SK-N-SH treated with all-trans-retinoic acid at 6 μM for 48 hours (cell line): Measurements from ENCODE around the gene TNFSF11.

Experiments used
- ATAC-seq: fragments of 200-7000 bp; cut with Tn5 transposase; 3 replicates; pipeline ENCODE4 v1.9.1; 2020; ENCODE audit warnings: mild to moderate bottlenecking, moderate library complexity
- BACH2 ChIP-seq: fragments of 250-450 bp; sonication (Bioruptor Pico); IDR thresholded peaks from 2 replicates; pipeline ENCODE4 v1.9.0; 2021; ENCODE audit warnings: mild to moderate bottlenecking, borderline replicate concordance
- CSDC2 ChIP-seq: fragments of 250-450 bp; sonication (Bioruptor Pico); IDR thresholded peaks from 2 replicates; pipeline ENCODE4 v1.5.0; 2020; ENCODE audit warnings: mild to moderate bottlenecking, moderate library complexity
- CSRNP3 ChIP-seq: fragments of 250-450 bp; sonication (Bioruptor Pico); IDR thresholded peaks from 2 replicates; pipeline ENCODE4 v1.5.1; 2021; ENCODE audit warnings: mild to moderate bottlenecking, moderate library complexity
- ESRRG ChIP-seq: fragments of 250-450 bp; sonication (Bioruptor Pico); IDR thresholded peaks from 2 replicates; pipeline ENCODE4 v1.6.1; 2021; ENCODE audit warnings: mild to moderate bottlenecking
- ISL1 ChIP-seq: fragments of 250-450 bp; sonication (Bioruptor Pico); IDR thresholded peaks from 2 replicates; pipeline ENCODE4 v2.1.2; 2022; ENCODE audit warnings: mild to moderate bottlenecking, moderate library complexity
- OSR1 ChIP-seq: fragments of 250-450 bp; sonication (Bioruptor Pico); IDR thresholded peaks from 2 replicates; pipeline ENCODE4 v1.8.0; 2022; ENCODE audit warnings: moderate library complexity, mild to moderate bottlenecking, inconsistent platforms
- RARB ChIP-seq: fragments of 250-450 bp; sonication (Bioruptor Pico); IDR thresholded peaks from 2 replicates; pipeline ENCODE4 v1.8.0; 2021; ENCODE audit warnings: mild to moderate bottlenecking, moderate library complexity
- SNAI2 ChIP-seq: fragments of 250-450 bp; sonication (Bioruptor Pico); IDR thresholded peaks from 2 replicates; pipeline ENCODE4 v1.5.0; 2020; ENCODE audit warnings: mild to moderate bottlenecking, moderate library complexity
- TCF4 ChIP-seq: fragments of 250-450 bp; sonication (Bioruptor Pico); IDR thresholded peaks from 2 replicates; pipeline ENCODE4 v1.8.0; 2021; ENCODE audit warnings: mild to moderate bottlenecking, moderate library complexity, borderline replicate concordance
- TOX ChIP-seq: fragments of 250-450 bp; sonication (Bioruptor Pico); IDR thresholded peaks from 2 replicates; pipeline ENCODE4 v1.8.0; 2021; ENCODE audit warnings: mild to moderate bottlenecking, moderate library complexity, borderline replicate concordance
- TSHZ2 ChIP-seq: fragments of 250-450 bp; sonication (Bioruptor Pico); IDR thresholded peaks from 2 replicates; pipeline ENCODE4 v1.5.0; 2020; ENCODE audit warnings: mild to moderate bottlenecking, moderate library complexity
- ZC3H10 ChIP-seq: fragments of 250-450 bp; sonication (Bioruptor Pico); IDR thresholded peaks from 2 replicates; pipeline ENCODE4 v1.5.1; 2021; ENCODE audit warnings: mild to moderate bottlenecking, moderate library complexity
- ZFP3 ChIP-seq: fragments of 250-450 bp; sonication (Bioruptor Pico); IDR thresholded peaks from 2 replicates; pipeline ENCODE4 v1.5.0; 2020; ENCODE audit warnings: mild to moderate bottlenecking, moderate library complexity
- ZFP30 ChIP-seq: fragments of 450-650 bp; formaldehyde crosslinking; IDR thresholded peaks from 2 replicates; pipeline ENCODE4 v1.5.0; 2022; ENCODE audit warnings: mild to moderate bottlenecking, moderate library complexity
- ZNF565 ChIP-seq: fragments of 450-650 bp; formaldehyde crosslinking; conservative IDR thresholded peaks from 2 replicates; pipeline ENCODE4 v1.5.0; 2020; ENCODE audit warnings: low read depth, mild to moderate bottlenecking, moderate library complexity
- ZNF70 ChIP-seq: fragments of 450-650 bp; formaldehyde crosslinking; IDR thresholded peaks from 2 replicates; pipeline ENCODE4 v1.5.0; 2020; ENCODE audit warnings: mild to moderate bottlenecking, moderate library complexity
- ZNF8 ChIP-seq: fragments of 450-650 bp; formaldehyde crosslinking; IDR thresholded peaks from 2 replicates; pipeline ENCODE4 v1.5.0; 2020; ENCODE audit warnings: mild to moderate bottlenecking, moderate library complexity
- TF ChIP-seq, protein P1 (sequence below): fragments of 250-450 bp; sonication (Bioruptor Pico); IDR thresholded peaks from 2 replicates; pipeline ENCODE4 v1.8.0; 2020; ENCODE audit warnings: mild to moderate bottlenecking, moderate library complexity, borderline replicate concordance
- TF ChIP-seq, protein P2 (sequence below): fragments of 250-450 bp; sonication (Bioruptor Pico); IDR thresholded peaks from 2 replicates; pipeline ENCODE4 v1.8.0; 2021; ENCODE audit warnings: low read depth, mild to moderate bottlenecking, moderate library complexity, borderline replicate concordance

TNFSF11 gene

GRCh38 chr13:42526276-42526675, 47.7 kb upstream of the TNFSF11 start:
- TF ChIP-seq, protein P1, sequence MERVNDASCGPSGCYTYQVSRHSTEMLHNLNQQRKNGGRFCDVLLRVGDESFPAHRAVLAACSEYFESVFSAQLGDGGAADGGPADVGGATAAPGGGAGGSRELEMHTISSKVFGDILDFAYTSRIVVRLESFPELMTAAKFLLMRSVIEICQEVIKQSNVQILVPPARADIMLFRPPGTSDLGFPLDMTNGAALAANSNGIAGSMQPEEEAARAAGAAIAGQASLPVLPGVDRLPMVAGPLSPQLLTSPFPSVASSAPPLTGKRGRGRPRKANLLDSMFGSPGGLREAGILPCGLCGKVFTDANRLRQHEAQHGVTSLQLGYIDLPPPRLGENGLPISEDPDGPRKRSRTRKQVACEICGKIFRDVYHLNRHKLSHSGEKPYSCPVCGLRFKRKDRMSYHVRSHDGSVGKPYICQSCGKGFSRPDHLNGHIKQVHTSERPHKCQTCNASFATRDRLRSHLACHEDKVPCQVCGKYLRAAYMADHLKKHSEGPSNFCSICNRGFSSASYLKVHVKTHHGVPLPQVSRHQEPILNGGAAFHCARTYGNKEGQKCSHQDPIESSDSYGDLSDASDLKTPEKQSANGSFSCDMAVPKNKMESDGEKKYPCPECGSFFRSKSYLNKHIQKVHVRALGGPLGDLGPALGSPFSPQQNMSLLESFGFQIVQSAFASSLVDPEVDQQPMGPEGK: no peak
- TF ChIP-seq ESRRG (CRISPR knock-in tag) (no peak), TOX (CRISPR knock-in tag) (no peak), RARB (CRISPR knock-in tag) (no peak), OSR1 (CRISPR knock-in tag) (no peak), CSRNP3 (no peak), ZNF565 (CRISPR knock-in tag) (no peak), ZFP30 (no peak), BACH2 (CRISPR knock-in tag) (no peak), SNAI2 (CRISPR knock-in tag) (no peak), ISL1 (CRISPR knock-in tag) (no peak), CSDC2 (CRISPR knock-in tag) (no peak), TSHZ2 (no peak), TCF4 (CRISPR knock-in tag) (no peak), ZC3H10 (CRISPR knock-in tag) (no peak), ZNF8 (CRISPR knock-in tag) (no peak), ZFP3 (CRISPR knock-in tag) (no peak)
- TF ChIP-seq, protein P2, sequence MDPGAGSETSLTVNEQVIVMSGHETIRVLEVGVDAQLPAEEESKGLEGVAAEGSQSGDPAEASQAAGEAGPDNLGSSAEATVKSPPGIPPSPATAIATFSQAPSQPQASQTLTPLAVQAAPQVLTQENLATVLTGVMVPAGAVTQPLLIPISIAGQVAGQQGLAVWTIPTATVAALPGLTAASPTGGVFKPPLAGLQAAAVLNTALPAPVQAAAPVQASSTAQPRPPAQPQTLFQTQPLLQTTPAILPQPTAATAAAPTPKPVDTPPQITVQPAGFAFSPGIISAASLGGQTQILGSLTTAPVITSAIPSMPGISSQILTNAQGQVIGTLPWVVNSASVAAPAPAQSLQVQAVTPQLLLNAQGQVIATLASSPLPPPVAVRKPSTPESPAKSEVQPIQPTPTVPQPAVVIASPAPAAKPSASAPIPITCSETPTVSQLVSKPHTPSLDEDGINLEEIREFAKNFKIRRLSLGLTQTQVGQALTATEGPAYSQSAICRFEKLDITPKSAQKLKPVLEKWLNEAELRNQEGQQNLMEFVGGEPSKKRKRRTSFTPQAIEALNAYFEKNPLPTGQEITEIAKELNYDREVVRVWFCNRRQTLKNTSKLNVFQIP (CRISPR knock-in tag): no peak
- no peak for ATAC-seq

DNA sequence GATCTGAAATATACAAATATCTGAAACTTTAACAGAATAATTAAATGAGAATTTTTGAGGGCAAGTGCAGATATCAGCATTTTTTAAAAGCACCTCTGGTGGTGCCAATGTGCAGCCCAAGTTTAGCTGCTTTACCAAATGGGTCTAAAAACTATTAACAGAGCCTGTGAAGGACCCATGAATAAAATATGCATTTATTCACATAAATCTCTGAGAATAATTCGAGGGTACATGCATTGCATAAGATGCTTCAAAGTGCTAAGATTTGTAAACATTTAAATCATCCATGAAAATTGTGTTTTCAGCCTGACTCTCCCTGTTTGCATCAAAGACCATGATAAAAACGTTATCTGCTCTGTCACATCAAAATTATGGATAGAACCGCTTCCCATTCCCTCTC, 47.1 kb upstream of the TNFSF11 start:
- TF ChIP-seq ZFP30 (no peak), ZNF70 (no peak), CSDC2 (CRISPR knock-in tag) (no peak), TSHZ2 (no peak), RARB (CRISPR knock-in tag) (no peak), ZFP3 (CRISPR knock-in tag) (no peak)
- TF ChIP-seq, protein P2 (CRISPR knock-in tag): no peak
- no peak for ATAC-seq
